Activated CD4-positive, alpha-beta memory T cell treated with anti-CD3 and anti-CD28 coated beads for 36 hours (primary cell): Measurements from ENCODE around the gene EXOC3L1. TPM values are rescaled to one million over a fixed set of nuclear protein-coding genes. Genes with fewer than 3 reads are reported as not detected.

ENCODE experiments used
- CTCF ChIA-PET: fragments of 350-600 bp; sonication (Branson Sonifier 250); formaldehyde crosslinking; loops from one replicate; lab custom pipeline; 2021; ENCODE audit warnings: antibody characterized with exemption, inconsistent platforms; lab: Charles Lee
- POLR2A ChIA-PET: fragments of 350-600 bp; sonication (Branson Sonifier 250); formaldehyde crosslinking; loops from one replicate; lab custom pipeline; 2021; ENCODE audit warnings: antibody characterized with exemption; lab: Charles Lee
- DNase-seq: peaks from one replicate; pipeline ENCODE4 v3.0.0-alpha.2; 2020
- H3K27ac Mint-ChIP-seq: one replicate; pipeline ENCODE4 v1.8.0; 2021; ENCODE audit warnings: mixed read lengths
- H3K27me3 Mint-ChIP-seq: one replicate; pipeline ENCODE4 v1.8.0; 2021; ENCODE audit warnings: mixed read lengths
- H3K36me3 Mint-ChIP-seq: one replicate; pipeline ENCODE4 v1.8.0; 2021; ENCODE audit warnings: mixed read lengths
- H3K4me1 Mint-ChIP-seq: one replicate; pipeline ENCODE4 v1.8.0; 2021; ENCODE audit warnings: low read depth, mixed read lengths
- H3K4me3 Mint-ChIP-seq: one replicate; pipeline ENCODE4 v1.8.0; 2021; ENCODE audit warnings: mild to moderate bottlenecking, mixed read lengths
- H3K9me3 Mint-ChIP-seq: one replicate; pipeline ENCODE4 v1.8.0; 2021; ENCODE audit warnings: mixed read lengths
- intact Hi-C: fragments of 100-400 bp; cut with micrococcal nuclease; formaldehyde crosslinking; loops from one replicate; pipeline ENCODE4 v1.15.1; 2023
- total RNA-seq, 2 experiments: library from RNA; stranded (reverse); gene quantifications; one replicate each; pipeline ENCODE4 v1.2.3, GENCODE V29; 2021

Gene EXOC3L1
- total RNA-seq, 2 experiments from 2014 or later = not detected

GRCh38 chr16:67193536-67193935 is 3.6 kb upstream of the EXOC3L1 start:
- intact Hi-C loops = no loop called here
- peaks cover 24% of the 10 kb centered on the region for H3K36me3 Mint-ChIP-seq
- POLR2A ChIA-PET = interaction anchor here (1.5 kb wide), 1 partner anchor 34 kb away, joined by 5 read pairs; the partner anchor contains the start of genes FBXL8 and TRADD
- CTCF ChIA-PET = interaction anchor here (1.4 to 2.0 kb wide), 3 partner anchors 33 to 240 kb away, joined by 3 to 7 read pairs (median 6); partner anchors contain the start of gene TMEM208
- peak overlapping the region; percentile 86 for H3K27ac Mint-ChIP-seq
- no peaks in the 10 kb centered on the region for H3K27me3 Mint-ChIP-seq
- no peaks in the 10 kb centered on the region for H3K9me3 Mint-ChIP-seq
- DNase-seq = no peak
- H3K4me1 Mint-ChIP-seq = peaks cover 39% of the 10 kb centered on the region
- peak overlapping the region; percentile 91 for H3K4me3 Mint-ChIP-seq

GRCh38 chr16:67192781-67193361 is 2.9 kb upstream of the EXOC3L1 start:
- peak overlapping the region; percentile 86 for H3K27ac Mint-ChIP-seq
- no peaks in the 10 kb centered on the region for H3K9me3 Mint-ChIP-seq
- CTCF ChIA-PET = interaction anchor here (0.9 to 2.0 kb wide), 7 partner anchors 32 to 239 kb away, joined by 3 to 8 read pairs (median 4); partner anchors contain the start of genes CES3 and TMEM208
- peak overlapping the region; percentile 91 for H3K4me3 Mint-ChIP-seq
- H3K27me3 Mint-ChIP-seq = no peaks in the 10 kb centered on the region
- POLR2A ChIA-PET = interaction anchor here (0.7 to 1.5 kb wide), 4 partner anchors 17 to 54 kb away, joined by 3 to 5 read pairs (median 4); partner anchors contain the start of genes FBXL8, FHOD1 and TRADD
- DNase-seq = peak; percentile 45
- H3K4me1 Mint-ChIP-seq = peaks cover 39% of the 10 kb centered on the region
- intact Hi-C loops = loop anchor here (1.0 kb wide), 2 partner anchors 10 to 34 kb away; partner anchors contain the start of genes MATCAP1 and TMEM208
- H3K36me3 Mint-ChIP-seq = peaks cover 24% of the 10 kb centered on the region

GRCh38 chr16:67191995-67192681 is 2.2 kb upstream of the EXOC3L1 start, which contains the start of gene E2F4:
Gene E2F4 (plus strand): TSS chr16:67192155. CDS start chr16:67192228, 73 bp downstream.
- peaks cover 39% of the 10 kb centered on the region for H3K4me1 Mint-ChIP-seq
- peak within 1 kb of the TSS; percentile 91 for H3K4me3 Mint-ChIP-seq
- POLR2A ChIA-PET = interaction anchor here (0.7 to 1.5 kb wide), 4 partner anchors 17 to 55 kb away, joined by 3 to 5 read pairs (median 4); partner anchors contain the start of genes FBXL8, FHOD1 and TRADD
- intact Hi-C loops = loop anchor here (1.0 kb wide), 2 partner anchors 9 to 35 kb away; partner anchors contain the start of genes MATCAP1 and TMEM208
- peaks cover 24% of the 10 kb centered on the region for H3K36me3 Mint-ChIP-seq
- peak; percentile 93 for DNase-seq
- H3K9me3 Mint-ChIP-seq = no peaks in the 10 kb centered on the region
- H3K27me3 Mint-ChIP-seq = no peaks in the 10 kb centered on the region
- peak within 1 kb of the TSS; percentile 86 for H3K27ac Mint-ChIP-seq
- CTCF ChIA-PET = interaction anchor here (0.9 to 2.0 kb wide), 7 partner anchors 32 to 238 kb away, joined by 3 to 8 read pairs (median 4); partner anchors contain the start of genes CES3 and TMEM208

- ChIA-PET POLR2A (interaction anchor here (1.3 kb wide), 1 partner anchor 53 kb away, joined by 4 read pairs; no protein-coding TSS in a partner anchor), CTCF (interaction anchor here (1.4 kb wide), 1 partner anchor 31 kb away, joined by 4 read pairs; no protein-coding TSS in a partner anchor)
- Mint-ChIP-seq H3K4me1 (peaks cover 35% of the 10 kb centered on the region), H3K27me3 (no peaks in the 10 kb centered on the region), H3K4me3 (peak overlapping the region; percentile 91), H3K27ac (peak overlapping the region; percentile 86), H3K9me3 (no peaks in the 10 kb centered on the region), H3K36me3 (peaks cover 20% of the 10 kb centered on the region)
- no peak for DNase-seq
- intact Hi-C loops = no loop called here
Observed at GRCh38 chr16:67191411-67191994, 1.6 kb upstream of the EXOC3L1 start.

- Mint-ChIP-seq H3K4me1 (peaks cover 30% of the 10 kb centered on the region), H3K27ac (no peak overlapping the region), H3K9me3 (no peaks in the 10 kb centered on the region), H3K4me3 (peak overlapping the region; percentile 91), H3K36me3 (peaks cover 13% of the 10 kb centered on the region), H3K27me3 (no peaks in the 10 kb centered on the region)
- intact Hi-C loops = no loop called here
- ChIA-PET POLR2A (no interaction called here), CTCF (interaction anchor here (0.6 to 1.1 kb wide), 2 partner anchors 15 to 28 kb away, joined by 3 to 5 read pairs; no protein-coding TSS in a partner anchor)
- DNase-seq = no peak
Observed at GRCh38 chr16:67190448-67191399, 788 bp upstream of the EXOC3L1 start.

GRCh38 chr16:67188798-67189197 is 1.1 kb downstream of the EXOC3L1 start:
- intact Hi-C loops = no loop called here
- Mint-ChIP-seq H3K27me3 (peaks cover 8% of the 10 kb centered on the region), H3K36me3 (peaks cover 5% of the 10 kb centered on the region), H3K9me3 (no peaks in the 10 kb centered on the region), H3K4me1 (peaks cover 35% of the 10 kb centered on the region), H3K27ac (no peak overlapping the region), H3K4me3 (no peak overlapping the region)
- ChIA-PET CTCF (interaction anchor here (1.3 to 1.8 kb wide), 3 partner anchors 9 to 236 kb away, joined by 5 to 8 read pairs (median 5); no protein-coding TSS in a partner anchor), POLR2A (no interaction called here)
- no peak for DNase-seq

GRCh38 chr16:67188323-67188722 is 1.6 kb downstream of the EXOC3L1 start:
- ChIA-PET CTCF (interaction anchor here (1.8 kb wide), 1 partner anchor 10 kb away, joined by 8 read pairs; no protein-coding TSS in a partner anchor), POLR2A (no interaction called here)
- H3K4me3 Mint-ChIP-seq = no peak overlapping the region
- peak overlapping the region; percentile 43 for H3K27ac Mint-ChIP-seq
- peaks cover 8% of the 10 kb centered on the region for H3K27me3 Mint-ChIP-seq
- H3K36me3 Mint-ChIP-seq = peaks cover 4% of the 10 kb centered on the region
- H3K4me1 Mint-ChIP-seq = peaks cover 30% of the 10 kb centered on the region
- DNase-seq = no peak
- intact Hi-C loops = no loop called here
- no peaks in the 10 kb centered on the region for H3K9me3 Mint-ChIP-seq

GRCh38 chr16:67187175-67187890 is 2.6 kb downstream of the EXOC3L1 start:
- peaks cover 22% of the 10 kb centered on the region for H3K4me1 Mint-ChIP-seq

GRCh38 chr16:67186550-67186950 is 3.4 kb downstream of the EXOC3L1 start:
- Mint-ChIP-seq H3K4me3 (no peak overlapping the region), H3K4me1 (peaks cover 17% of the 10 kb centered on the region), H3K36me3 (no peaks in the 10 kb centered on the region), H3K9me3 (no peaks in the 10 kb centered on the region), H3K27me3 (peaks cover 8% of the 10 kb centered on the region), H3K27ac (no peak overlapping the region)
- DNase-seq = no peak
- intact Hi-C loops = no loop called here
- ChIA-PET POLR2A (no interaction called here), CTCF (interaction anchor here (1.9 to 2.7 kb wide), 2 partner anchors 15 to 226 kb away, joined by 6 to 14 read pairs; partner anchors contain the start of genes CES3 and NOL3)

More at GRCh38 chr16:67187175-67187890, 2.6 kb downstream of the EXOC3L1 start:
- Mint-ChIP-seq H3K27me3 (peaks cover 8% of the 10 kb centered on the region), H3K9me3 (no peaks in the 10 kb centered on the region), H3K36me3 (no peaks in the 10 kb centered on the region), H3K4me3 (no peak overlapping the region), H3K27ac (no peak overlapping the region)
- DNase-seq = no peak
- ChIA-PET CTCF (no interaction called here), POLR2A (no interaction called here)
- intact Hi-C loops = no loop called here

GRCh38 chr16:67185651-67186134 is 4.2 kb downstream of the EXOC3L1 start:
- POLR2A ChIA-PET = interaction anchor here (1.0 to 1.5 kb wide), 2 partner anchors 11 to 41 kb away, joined by 4 read pairs; partner anchors contain the start of gene TMEM208
- no peaks in the 10 kb centered on the region for H3K36me3 Mint-ChIP-seq
- no peak overlapping the region for H3K27ac Mint-ChIP-seq
- CTCF ChIA-PET = interaction anchor here (0.6 to 4.0 kb wide), 34 partner anchors 9 to 236 kb away, joined by 3 to 57 read pairs (median 6); partner anchors contain the start of genes B3GNT9, CES3, FBXL8 and NOL3
- H3K4me1 Mint-ChIP-seq = peaks cover 12% of the 10 kb centered on the region
- no peak overlapping the region for H3K4me3 Mint-ChIP-seq
- DNase-seq = no peak
- intact Hi-C loops = loop anchor here (1.0 kb wide), 2 partner anchors 167 to 208 kb away; no protein-coding TSS in a partner anchor
- H3K27me3 Mint-ChIP-seq = peaks cover 8% of the 10 kb centered on the region
- H3K9me3 Mint-ChIP-seq = no peaks in the 10 kb centered on the region
